A549 (cell line): ENCODE data around the gene PRMT9. TPM values are rescaled to one million over a fixed set of nuclear protein-coding genes. Genes with fewer than 3 reads are reported as not detected.

Experiments
- ATAC-seq, 2 experiments: fragments of 200-7000 bp in 1 of 2; fragments of >200 bp in 1 of 2; cut with Nextera tagmentation in 1 of 2; cut with Tn5 transposase in 1 of 2; 3 replicates each; pipeline versions ENCODE4 v1.8.0 to v1.9.1; 2018 to 2020; ENCODE audit warnings: mild to moderate bottlenecking in 1 of 2, moderate library complexity in 1 of 2
- CTCF ChIA-PET: fragments of 300-600 bp; sonication (Branson Sonifier 250); formaldehyde crosslinking; extraction: SDS; loops from one replicate; lab custom pipeline; 2021; ENCODE audit warnings: antibody characterized with exemption, inconsistent platforms; lab: Yijun Ruan, JAX
- POLR2A ChIA-PET: fragments of 350-600 bp; formaldehyde crosslinking; extraction: SDS; loops from one replicate; lab custom pipeline; 2021; ENCODE audit warnings: antibody characterized with exemption, inconsistent platforms; lab: Yijun Ruan, JAX
- DNase-seq, 2 experiments: peaks; one replicate each; pipeline versions ENCODE4 v3.0.0 to v3.0.0-alpha.2; 2011 to 2016; ENCODE audit warnings: low read depth in 1 of 2, low spot score in 1 of 2
- FAIRE-seq: peaks from 2 replicates; lab custom pipeline; 2011; peaks lifted over from hg19 to GRCh38; lab: Jason Lieb, UNC
- H3K27ac ChIP-seq, 2 experiments: fragments of >200 bp; sonication (Bioruptor Twin); formaldehyde crosslinking; 3 replicates each; pipeline ENCODE4 v1.5.1; 2016 to 2017
- H3K4me1 ChIP-seq: fragments of >200 bp; sonication (Bioruptor Twin); formaldehyde crosslinking; 3 replicates; pipeline ENCODE4 v1.6.1; 2016
- H3K4me2 ChIP-seq: fragments of >200 bp; sonication (Bioruptor Twin); formaldehyde crosslinking; 3 replicates; pipeline ENCODE4 v1.6.1; 2016
- H3K4me3 ChIP-seq: fragments of >200 bp; sonication (Bioruptor Twin); formaldehyde crosslinking; 3 replicates; pipeline ENCODE4 v1.5.1; 2016
- H3K9me3 ChIP-seq: fragments of >200 bp; sonication (Bioruptor Twin); formaldehyde crosslinking; 3 replicates; pipeline ENCODE4 v1.6.1; 2016
- BCL3 ChIP-seq: fragments of >200 bp; sonication (Bioruptor Twin); formaldehyde crosslinking; IDR thresholded peaks from 3 replicates; pipeline ENCODE4 v1.6.1; 2016
- CHD2 ChIP-seq: fragments of 150-350 bp; IDR thresholded peaks from 2 replicates; pipeline ENCODE4 v1.6.1; 2014; ENCODE audit warnings: low read length; ENCODE audit not compliant: partially characterized antibody
- CHD4 ChIP-seq: fragments of 200-600 bp; sonication (generic); IDR thresholded peaks from 2 replicates; pipeline ENCODE4 v1.6.1; 2016; ENCODE audit warnings: antibody characterized with exemption, mild to moderate bottlenecking, borderline replicate concordance
- CTCF ChIP-seq: fragments of >200 bp; sonication (Bioruptor Twin); formaldehyde crosslinking; IDR thresholded peaks from 3 replicates; pipeline ENCODE4 v1.5.1; 2016
- EHF ChIP-seq: fragments of 250-450 bp; sonication (Bioruptor Pico); IDR thresholded peaks from 2 replicates; pipeline ENCODE4 v1.5.0; 2020; ENCODE audit warnings: mild to moderate bottlenecking
- EHMT2 ChIP-seq: fragments of 200-600 bp; sonication (generic); IDR thresholded peaks from 2 replicates; pipeline ENCODE4 v1.6.1; 2016; ENCODE audit warnings: antibody characterized with exemption, low read depth, mild to moderate bottlenecking, moderate library complexity
- HDAC2 ChIP-seq: fragments of 200-600 bp; sonication (generic); IDR thresholded peaks from 2 replicates; pipeline ENCODE4 v1.6.1; 2016
- HEYL ChIP-seq: fragments of 250-450 bp; sonication (Bioruptor Pico); IDR thresholded peaks from 2 replicates; pipeline ENCODE4 v1.8.0; 2021; ENCODE audit warnings: mild to moderate bottlenecking, moderate library complexity
- HOXB13 ChIP-seq: fragments of 250-450 bp; sonication (Bioruptor Pico); IDR thresholded peaks from 2 replicates; pipeline ENCODE4 v1.5.0; 2020; ENCODE audit warnings: low read depth, mild to moderate bottlenecking, moderate library complexity
- HOXB5 ChIP-seq: fragments of 250-450 bp; sonication (Bioruptor Pico); IDR thresholded peaks from 2 replicates; pipeline ENCODE4 v1.5.0; 2020; ENCODE audit warnings: mild to moderate bottlenecking, moderate library complexity
- JUN ChIP-seq, 2 experiments: fragments of >200 bp; sonication (Bioruptor Twin); formaldehyde crosslinking; IDR thresholded peaks; 2 replicates in 1 of 2; 3 replicates in 1 of 2; pipeline ENCODE4 v1.6.1; 2016 to 2017
- MAX ChIP-seq: IDR thresholded peaks from 2 replicates; pipeline ENCODE4 v1.6.1; 2012
- MAZ ChIP-seq: fragments of 150-350 bp; IDR thresholded peaks from 2 replicates; pipeline ENCODE4 v1.6.1; 2014; ENCODE audit warnings: antibody characterized with exemption, low read depth, low read length, borderline replicate concordance
- NPAS2 ChIP-seq: fragments of 250-450 bp; sonication (Bioruptor Pico); IDR thresholded peaks from 2 replicates; pipeline ENCODE4 v1.8.0; 2022; ENCODE audit warnings: mild to moderate bottlenecking, moderate library complexity, borderline replicate concordance
- PBX3 ChIP-seq: IDR thresholded peaks from 2 replicates; pipeline ENCODE4 v1.6.1; 2012
- PHF8 ChIP-seq: fragments of 200-600 bp; sonication (generic); IDR thresholded peaks from 2 replicates; pipeline ENCODE4 v1.6.1; 2016; ENCODE audit warnings: low read depth, mild to moderate bottlenecking, antibody characterized with exemption, moderate library complexity, borderline replicate concordance
- POLR2A ChIP-seq: IDR thresholded peaks from 2 replicates; pipeline ENCODE4 v1.6.1; 2012; ENCODE audit warnings: mild to moderate bottlenecking, low read length
- RAD21 ChIP-seq, 2 experiments: fragments of >200 bp in 1 of 2; sonication (Bioruptor Twin) in 1 of 2; formaldehyde crosslinking in 1 of 2; IDR thresholded peaks in 1 of 2; conservative IDR thresholded peaks in 1 of 2; 2 replicates in 1 of 2; 3 replicates in 1 of 2; pipeline ENCODE4 v1.6.1; 2012 to 2018; ENCODE audit warnings: inconsistent platforms in 1 of 2
- RARB ChIP-seq: fragments of 250-450 bp; sonication (Bioruptor Pico); IDR thresholded peaks from 2 replicates; pipeline ENCODE4 v1.8.0; 2021; ENCODE audit warnings: mild to moderate bottlenecking, moderate library complexity
- RCOR1 ChIP-seq: fragments of 150-350 bp; IDR thresholded peaks from 2 replicates; pipeline ENCODE4 v1.6.1; 2014; ENCODE audit warnings: antibody characterized with exemption, low read length, low read depth
- RNF2 ChIP-seq: fragments of 200-600 bp; sonication (generic); IDR thresholded peaks from 2 replicates; pipeline ENCODE4 v1.6.1; 2016; ENCODE audit warnings: low read depth, mild to moderate bottlenecking, antibody characterized with exemption, moderate library complexity, borderline replicate concordance
- TFCP2L1 ChIP-seq: fragments of 250-450 bp; sonication (Bioruptor Pico); IDR thresholded peaks from 2 replicates; pipeline ENCODE4 v1.5.0; 2021; ENCODE audit warnings: mild to moderate bottlenecking
- ZC3H11A ChIP-seq: fragments of 450-650 bp; IDR thresholded peaks from 2 replicates; pipeline ENCODE4 v1.6.1; 2014; ENCODE audit warnings: antibody characterized with exemption, mild to moderate bottlenecking
- ZSCAN20 ChIP-seq: fragments of 250-450 bp; sonication (Bioruptor Pico); IDR thresholded peaks from 2 replicates; pipeline ENCODE4 v1.8.0; 2022; ENCODE audit warnings: mild to moderate bottlenecking, moderate library complexity
- WGBS: methylation state at CpG from one replicate; pipeline ENCODE4 v1.1.6; 2017; ENCODE audit errors: missing lambda C conversion rate; 5-methylcytosine and 5-hydroxymethylcytosine counted together
- polyA plus RNA-seq, 4 experiments: library from polyadenylated mRNA; depleted of rRNA in 3 of 4; stranded (reverse); fragments of >200 nt; fragmentation: RNase III in 1 of 4; extraction: RNeasy Plus Mini Kit Qiagen cat#74134 plus additional on column Dnase treatment in 1 of 4; gene quantifications; 2 replicates in 3 of 4; 3 replicates in 1 of 4; pipeline ENCODE4 v1.2.3, GENCODE V29; 2011 to 2017

PRMT9 gene
- polyA plus RNA-seq, 2 of the 4 experiments (the other 2 are of a cell fraction): 2.8 to 6.3 TPM

GRCh38 chr4:147638365-147638764, 45.6 kb downstream of the PRMT9 start:
- no peak overlapping the region for H3K4me3 ChIP-seq
- TF ChIP-seq RARB (CRISPR knock-in tag) (no peak), TFCP2L1 (CRISPR knock-in tag) (no peak), HOXB5 (CRISPR knock-in tag) (no peak), RAD21 (conservative IDR thresholded peaks at IDR 0.05 in 1 of 2, IDR thresholded peaks at IDR 0.05 in 1 of 2) (no peak), EHMT2 (no peak), HDAC2 (no peak), PHF8 (no peak), JUN (IDR thresholded peaks at IDR 0.05) (no peak), ZC3H11A (no peak), CHD4 (no peak), MAX (no peak)
- no peak overlapping the region for H3K27ac ChIP-seq
- no peaks in the 10 kb centered on the region for H3K4me1 ChIP-seq
- ATAC-seq (no peak), DNase-seq (no peak), FAIRE-seq (no peak)
- no peak overlapping the region for H3K4me2 ChIP-seq
- ChIA-PET POLR2A (no interaction called here), CTCF (interaction anchor here (1.0 to 1.4 kb wide), 2 partner anchors 22 to 228 kb away, joined by 3 to 4 read pairs; no protein-coding TSS in a partner anchor)
- WGBS: 80% methylated on average over 1 of the region's 1 CpG
- no peaks in the 10 kb centered on the region for H3K9me3 ChIP-seq

- no peak for FAIRE-seq
Observed at GRCh38 chr4:147635348-147635747, 48.6 kb downstream of the PRMT9 start.

More at GRCh38 chr4:147635348-147635747, 48.6 kb downstream of the PRMT9 start:
- no peak overlapping the region for H3K27ac ChIP-seq
- H3K9me3 ChIP-seq: no peaks in the 10 kb centered on the region
- no peak for TF ChIP-seq RNF2
- TF ChIP-seq HOXB13 (CRISPR knock-in tag): no peak
- no peak for TF ChIP-seq NPAS2 (CRISPR knock-in tag)
- TF ChIP-seq HEYL (CRISPR knock-in tag): no peak
- TF ChIP-seq PHF8: no peak
- TF ChIP-seq BCL3: no peak
- TF ChIP-seq TFCP2L1 (CRISPR knock-in tag): no peak
- no peak for TF ChIP-seq EHF (CRISPR knock-in tag)
- TF ChIP-seq POLR2A: no peak
- no peak for TF ChIP-seq MAZ
- no peak for TF ChIP-seq CTCF
- no peak for TF ChIP-seq ZSCAN20 (CRISPR knock-in tag)
- no peak for TF ChIP-seq PBX3
- TF ChIP-seq CHD2: no peak
- TF ChIP-seq RCOR1: no peak
- ChIA-PET CTCF (no interaction called here), POLR2A (no interaction called here)
- no peaks in the 10 kb centered on the region for H3K4me1 ChIP-seq
- H3K4me3 ChIP-seq: no peak overlapping the region
- ATAC-seq: no peak
- no peak for DNase-seq
- H3K4me2 ChIP-seq: no peak overlapping the region
